Measurements from ENCODE around the gene BPIFA1.

DNA sequence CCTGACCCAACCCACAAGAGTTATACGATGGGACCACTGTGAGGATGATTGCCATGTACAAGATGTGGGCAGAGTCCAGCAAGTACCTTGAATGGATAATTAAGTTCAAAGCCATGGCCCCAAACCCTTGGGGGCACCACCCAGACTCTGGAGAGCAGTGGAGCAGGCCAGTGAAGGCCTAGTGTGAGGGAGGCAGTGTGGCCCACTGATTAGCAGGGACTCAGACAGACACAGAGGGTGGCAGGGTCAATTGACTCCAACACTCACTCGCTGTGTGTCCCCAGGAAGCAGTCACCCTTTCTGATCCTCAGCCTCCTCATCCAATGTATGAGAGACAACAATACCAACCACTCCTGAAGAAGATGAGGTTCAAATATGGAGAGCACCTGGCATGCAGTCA is 1.7 kb upstream of the BPIFA1 start:
- TF ChIP-seq, protein P1, sequence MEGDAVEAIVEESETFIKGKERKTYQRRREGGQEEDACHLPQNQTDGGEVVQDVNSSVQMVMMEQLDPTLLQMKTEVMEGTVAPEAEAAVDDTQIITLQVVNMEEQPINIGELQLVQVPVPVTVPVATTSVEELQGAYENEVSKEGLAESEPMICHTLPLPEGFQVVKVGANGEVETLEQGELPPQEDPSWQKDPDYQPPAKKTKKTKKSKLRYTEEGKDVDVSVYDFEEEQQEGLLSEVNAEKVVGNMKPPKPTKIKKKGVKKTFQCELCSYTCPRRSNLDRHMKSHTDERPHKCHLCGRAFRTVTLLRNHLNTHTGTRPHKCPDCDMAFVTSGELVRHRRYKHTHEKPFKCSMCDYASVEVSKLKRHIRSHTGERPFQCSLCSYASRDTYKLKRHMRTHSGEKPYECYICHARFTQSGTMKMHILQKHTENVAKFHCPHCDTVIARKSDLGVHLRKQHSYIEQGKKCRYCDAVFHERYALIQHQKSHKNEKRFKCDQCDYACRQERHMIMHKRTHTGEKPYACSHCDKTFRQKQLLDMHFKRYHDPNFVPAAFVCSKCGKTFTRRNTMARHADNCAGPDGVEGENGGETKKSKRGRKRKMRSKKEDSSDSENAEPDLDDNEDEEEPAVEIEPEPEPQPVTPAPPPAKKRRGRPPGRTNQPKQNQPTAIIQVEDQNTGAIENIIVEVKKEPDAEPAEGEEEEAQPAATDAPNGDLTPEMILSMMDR (conservative IDR thresholded peaks at IDR 0.05; ENCODE audit: low read depth in 2 of 2): no peak
- TF ChIP-seq CREB1 (CRISPR knock-in tag; IDR thresholded peaks at IDR 0.05; ENCODE audit: low read depth): no peak

All from GM23338 (cell line).